RWPE2 (cell line): ENCODE measurements around the gene MDGA2.
"Not testable (repeated sequence)": the region's sequence is repeated elsewhere in the genome, so short reads cannot be mapped to it uniquely, and the experiment has no call there.

ENCODE experiments used
- ATAC-seq: fragments of 200-7000 bp; cut with Tn5 transposase; 3 replicates; pipeline ENCODE4 v1.9.1; 2021; ENCODE audit warnings: low read depth
- DNase-seq: peaks from one replicate; pipeline ENCODE4 v3.0.0-alpha.2; 2020; ENCODE audit warnings: low spot score
- H3K27ac ChIP-seq: fragments of 450-650 bp; 2 replicates; pipeline ENCODE4 v1.5.1; 2017; ENCODE audit warnings: mild to moderate bottlenecking; ENCODE audit not compliant: poor library complexity, severe bottlenecking
- H3K27me3 ChIP-seq: fragments of 250-450 bp; sonication (Bioruptor Pico); 2 replicates; pipeline ENCODE4 v1.5.1; 2021; ENCODE audit warnings: mild to moderate bottlenecking, moderate library complexity; ENCODE audit not compliant: insufficient read depth, poor library complexity, severe bottlenecking
- H3K36me3 ChIP-seq: fragments of 250-450 bp; sonication (Bioruptor Pico); 2 replicates; pipeline ENCODE4 v1.5.1; 2020; ENCODE audit warnings: low read depth, mild to moderate bottlenecking, moderate library complexity
- H3K4me1 ChIP-seq: fragments of 250-450 bp; sonication (Bioruptor Pico); 2 replicates; pipeline ENCODE4 v1.5.1; 2021; ENCODE audit warnings: mild to moderate bottlenecking, moderate library complexity; ENCODE audit not compliant: insufficient read depth, poor library complexity, severe bottlenecking
- H3K4me3 ChIP-seq: fragments of 250-450 bp; sonication (Bioruptor Pico); 2 replicates; pipeline ENCODE4 v1.5.1; 2021; ENCODE audit warnings: mild to moderate bottlenecking, moderate library complexity; ENCODE audit not compliant: severe bottlenecking
- H3K9me3 ChIP-seq: fragments of 250-450 bp; sonication (Bioruptor Pico); 2 replicates; pipeline ENCODE4 v1.5.1; 2021; ENCODE audit warnings: mild to moderate bottlenecking, moderate library complexity; ENCODE audit not compliant: severe bottlenecking
- TF ChIP-seq, protein P1 (sequence below): fragments of 450-650 bp; IDR thresholded peaks from one replicate; pipeline ENCODE4 v1.5.1; 2017; ENCODE audit warnings: mild to moderate bottlenecking, moderate library complexity; ENCODE audit not compliant: poor library complexity, severe bottlenecking

Gene MDGA2

GRCh38 chr14:47194055-47194454, 481.4 kb downstream of the MDGA2 start:
- H3K27ac ChIP-seq = no peak overlapping the region
- H3K4me1 ChIP-seq = no peaks in the 10 kb centered on the region
- H3K36me3 ChIP-seq = no peaks in the 10 kb centered on the region
- no peak for DNase-seq
- TF ChIP-seq, protein P1, sequence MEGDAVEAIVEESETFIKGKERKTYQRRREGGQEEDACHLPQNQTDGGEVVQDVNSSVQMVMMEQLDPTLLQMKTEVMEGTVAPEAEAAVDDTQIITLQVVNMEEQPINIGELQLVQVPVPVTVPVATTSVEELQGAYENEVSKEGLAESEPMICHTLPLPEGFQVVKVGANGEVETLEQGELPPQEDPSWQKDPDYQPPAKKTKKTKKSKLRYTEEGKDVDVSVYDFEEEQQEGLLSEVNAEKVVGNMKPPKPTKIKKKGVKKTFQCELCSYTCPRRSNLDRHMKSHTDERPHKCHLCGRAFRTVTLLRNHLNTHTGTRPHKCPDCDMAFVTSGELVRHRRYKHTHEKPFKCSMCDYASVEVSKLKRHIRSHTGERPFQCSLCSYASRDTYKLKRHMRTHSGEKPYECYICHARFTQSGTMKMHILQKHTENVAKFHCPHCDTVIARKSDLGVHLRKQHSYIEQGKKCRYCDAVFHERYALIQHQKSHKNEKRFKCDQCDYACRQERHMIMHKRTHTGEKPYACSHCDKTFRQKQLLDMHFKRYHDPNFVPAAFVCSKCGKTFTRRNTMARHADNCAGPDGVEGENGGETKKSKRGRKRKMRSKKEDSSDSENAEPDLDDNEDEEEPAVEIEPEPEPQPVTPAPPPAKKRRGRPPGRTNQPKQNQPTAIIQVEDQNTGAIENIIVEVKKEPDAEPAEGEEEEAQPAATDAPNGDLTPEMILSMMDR = no peak
- H3K9me3 ChIP-seq = no peaks in the 10 kb centered on the region
- peak; percentile 60; the same call in 1 of the 3 replicates for ATAC-seq
- H3K4me3 ChIP-seq = no peak overlapping the region
- no peaks in the 10 kb centered on the region for H3K27me3 ChIP-seq

- ATAC-seq, H3K36me3 ChIP-seq, DNase-seq, H3K9me3 ChIP-seq, H3K4me3 ChIP-seq, H3K27ac ChIP-seq, H3K4me1 ChIP-seq, H3K27me3 ChIP-seq: not testable (repeated sequence)
These were observed 483.2 kb downstream of the MDGA2 start for GRCh38 chr14:47192203-47192602.

DNA sequence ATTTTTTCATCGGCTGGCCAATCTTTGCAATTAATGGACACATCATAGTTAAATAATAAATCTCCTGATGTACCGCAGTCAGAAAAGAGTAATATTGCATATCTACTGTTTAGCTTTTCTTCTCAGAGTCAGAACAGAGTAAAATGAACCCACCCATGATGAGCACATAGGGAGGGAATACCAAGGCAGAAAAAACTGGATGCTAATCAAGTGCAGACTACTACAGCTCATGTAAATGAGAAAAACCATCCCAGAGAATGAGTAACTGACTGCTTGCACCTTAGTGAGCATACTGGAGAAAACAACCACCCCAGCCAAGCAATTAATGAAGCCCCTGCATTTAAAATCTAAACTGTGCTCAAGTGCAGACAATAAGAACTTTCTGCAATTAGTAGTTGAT, 483.7 kb downstream of the MDGA2 start:
- Histone ChIP-seq H3K36me3 (no peaks in the 10 kb centered on the region), H3K27ac (no peak overlapping the region), H3K4me3 (no peak overlapping the region), H3K9me3 (no peaks in the 10 kb centered on the region), H3K4me1 (no peaks in the 10 kb centered on the region), H3K27me3 (peaks cover 2% of the 10 kb centered on the region)
- ATAC-seq = no peak
- TF ChIP-seq, protein P1 = no peak
- no peak for DNase-seq

GRCh38 chr14:47189911-47190484, 485.4 kb downstream of the MDGA2 start:
- Histone ChIP-seq H3K4me1 (no peaks in the 10 kb centered on the region), H3K9me3 (no peaks in the 10 kb centered on the region), H3K27me3 (peaks cover 4% of the 10 kb centered on the region), H3K4me3 (no peak overlapping the region), H3K36me3 (no peaks in the 10 kb centered on the region), H3K27ac (no peak overlapping the region)
- DNase-seq (no peak), ATAC-seq (no peak)
- TF ChIP-seq, protein P1 = no peak

- H3K4me3 ChIP-seq = no peak overlapping the region
- TF ChIP-seq, protein P1 = no peak
- no peak overlapping the region for H3K27ac ChIP-seq
- peaks cover 16% of the 10 kb centered on the region for H3K27me3 ChIP-seq
- no peaks in the 10 kb centered on the region for H3K36me3 ChIP-seq
- H3K4me1 ChIP-seq = no peaks in the 10 kb centered on the region
- peak; percentile 61; the same call in 1 of the 3 replicates for ATAC-seq
- DNase-seq = no peak
- H3K9me3 ChIP-seq = no peaks in the 10 kb centered on the region
These were observed 488.9 kb downstream of the MDGA2 start for GRCh38 chr14:47186486-47186885.
